GM18867 (cell line): ENCODE measurements around the gene AP1M1.

Experiments used
- ATAC-seq: cut with Tn5 transposase; IDR thresholded peaks from one replicate; pipeline ENCODE4 v1.9.1; 2021; ENCODE audit warnings: mild to moderate bottlenecking, moderate library complexity; ENCODE audit not compliant: unreplicated experiment

AP1M1 gene

GRCh38 chr19:16207490-16208025 lies 9.8 kb downstream of the AP1M1 start:
- ATAC-seq = no peak

GRCh38 chr19:16208064-16208759 lies 10.5 kb downstream of the AP1M1 start:
- no peak for ATAC-seq

- no peak for ATAC-seq
Measured at GRCh38 chr19:16208847-16209665, 11.3 kb downstream of the AP1M1 start.

GRCh38 chr19:16210168-16210567 lies 12.5 kb downstream of the AP1M1 start:
- no peak for ATAC-seq

GRCh38 chr19:16213076-16213475 lies 15.4 kb downstream of the AP1M1 start:
- ATAC-seq = no peak

GRCh38 chr19:16216744-16217670 lies 19.3 kb downstream of the AP1M1 start:
- no peak for ATAC-seq

- no peak for ATAC-seq
Measured at GRCh38 chr19:16217716-16218451, 20.2 kb downstream of the AP1M1 start.

GRCh38 chr19:16218851-16219250 lies 21.1 kb downstream of the AP1M1 start:
- no peak for ATAC-seq

- no peak for ATAC-seq
Measured at GRCh38 chr19:16222806-16223205, 25.1 kb downstream of the AP1M1 start.

GRCh38 chr19:16223746-16224145 lies 26.0 kb downstream of the AP1M1 start:
- no peak for ATAC-seq

- no peak for ATAC-seq
Measured at GRCh38 chr19:16224293-16225045, 26.8 kb downstream of the AP1M1 start.

GRCh38 chr19:16225279-16226183 lies 27.8 kb downstream of the AP1M1 start:
- no peak for ATAC-seq

GRCh38 chr19:16226184-16226591 lies 28.5 kb downstream of the AP1M1 start:
- ATAC-seq = no peak

- no peak for ATAC-seq
Measured at GRCh38 chr19:16226878-16227836, 29.4 kb downstream of the AP1M1 start.

GRCh38 chr19:16227837-16228636 lies 30.3 kb downstream of the AP1M1 start:
- no peak for ATAC-seq

- no peak for ATAC-seq
Measured at GRCh38 chr19:16228637-16229321, 31.1 kb downstream of the AP1M1 start.
